Loucy (cell line): ENCODE results near the gene LEF1.

ENCODE experiments used
- H2AFZ ChIP-seq: fragments of 200-600 bp; sonication (generic); 2 replicates; pipeline ENCODE4 v1.6.0; 2016; ENCODE audit warnings: antibody characterized with exemption, mild to moderate bottlenecking, low read length, moderate library complexity
- H3F3A ChIP-seq: fragments of 200-600 bp; 2 replicates; pipeline ENCODE4 v1.6.0; 2016; ENCODE audit warnings: antibody characterized with exemption, low read depth, mild to moderate bottlenecking
- H3K27me3 ChIP-seq: fragments of 200-600 bp; sonication (generic); 2 replicates; pipeline ENCODE4 v1.6.1; 2014; ENCODE audit warnings: low read length, mild to moderate bottlenecking; ENCODE audit not compliant: insufficient read depth, poor library complexity, severe bottlenecking
- H3K36me3 ChIP-seq: fragments of 200-600 bp; sonication (generic); 2 replicates; pipeline ENCODE4 v1.6.1; 2016; ENCODE audit warnings: low read length; ENCODE audit not compliant: insufficient read depth
- H3K4me1 ChIP-seq: fragments of 200-600 bp; sonication (generic); 2 replicates; pipeline ENCODE4 v1.5.1; 2014; ENCODE audit warnings: low read length, mild to moderate bottlenecking; ENCODE audit not compliant: insufficient read depth, poor library complexity, severe bottlenecking
- H3K4me2 ChIP-seq: fragments of 200-600 bp; sonication (generic); 2 replicates; pipeline ENCODE4 v1.6.0; 2014; ENCODE audit warnings: antibody characterized with exemption, low read length, low read depth, mild to moderate bottlenecking; ENCODE audit not compliant: poor library complexity, severe bottlenecking
- H3K4me3 ChIP-seq: fragments of 200-600 bp; sonication (generic); 2 replicates; pipeline ENCODE4 v1.5.1; 2014; ENCODE audit warnings: low read length, mild to moderate bottlenecking, mixed read lengths; ENCODE audit not compliant: poor library complexity, severe bottlenecking
- H3K79me2 ChIP-seq: fragments of 200-600 bp; sonication (generic); 2 replicates; pipeline ENCODE4 v1.6.1; 2014; ENCODE audit warnings: low read length; ENCODE audit not compliant: insufficient read depth
- H3K9ac ChIP-seq: fragments of 200-600 bp; sonication (generic); 2 replicates; pipeline ENCODE4 v1.6.0; 2014; ENCODE audit warnings: mild to moderate bottlenecking, low read depth, low read length, moderate library complexity; ENCODE audit not compliant: poor library complexity, severe bottlenecking
- H3K9me2 ChIP-seq: fragments of 200-600 bp; sonication (generic); replicated peaks from 2 replicates; pipeline ENCODE4 v1.6.1; 2016; ENCODE audit warnings: low read depth, low read length, mixed read lengths
- H3K9me3 ChIP-seq: fragments of 200-600 bp; sonication (generic); 2 replicates; pipeline ENCODE4 v1.6.1; 2014; ENCODE audit warnings: mild to moderate bottlenecking, antibody characterized with exemption, low read length, low read depth; ENCODE audit not compliant: insufficient read depth
- H4K20me1 ChIP-seq: fragments of 200-600 bp; sonication (generic); 2 replicates; pipeline ENCODE4 v1.6.0; 2014; ENCODE audit warnings: antibody characterized with exemption, low read length, mild to moderate bottlenecking; ENCODE audit not compliant: insufficient read depth, poor library complexity, severe bottlenecking
- EZH2phosphoT487 ChIP-seq: fragments of 200-600 bp; IDR thresholded peaks from 2 replicates; pipeline ENCODE4 v1.6.1; 2018; ENCODE audit warnings: antibody characterized with exemption, mild to moderate bottlenecking, moderate library complexity, borderline replicate concordance
- TF ChIP-seq, protein P1 (sequence below): fragments of 200-600 bp; sonication (generic); conservative IDR thresholded peaks from 2 replicates; pipeline ENCODE4 v1.5.1; 2014; ENCODE audit warnings: mild to moderate bottlenecking, antibody characterized with exemption, low read length

The LEF1 gene

DNA sequence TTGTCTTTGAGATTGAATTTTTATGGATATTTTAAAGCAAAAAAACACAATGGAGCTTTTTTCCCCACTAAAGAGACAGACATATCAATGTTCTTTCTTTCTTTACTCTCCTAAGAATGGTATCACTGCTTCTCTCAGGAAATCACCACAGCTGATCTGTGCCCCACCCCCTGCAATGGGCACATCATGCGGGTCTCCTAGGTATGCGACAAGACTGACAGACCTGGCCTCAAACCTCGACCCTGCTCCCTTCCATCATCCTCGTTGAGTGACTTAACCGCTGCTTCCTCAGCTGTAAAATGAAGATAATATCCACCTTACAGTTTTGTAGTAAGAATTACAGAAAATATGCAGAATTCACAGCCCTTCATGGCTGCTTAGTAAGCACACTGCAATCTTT is 58.3 kb downstream of the LEF1 start:
- Histone ChIP-seq H3K9ac (no peak overlapping the region), H3K36me3 (peaks cover 97% of the 10 kb centered on the region), H3K9me3 (no peaks in the 10 kb centered on the region), H4K20me1 (peaks cover 96% of the 10 kb centered on the region), H3K4me3 (no peak overlapping the region), H3K4me1 (peaks cover 34% of the 10 kb centered on the region), H3K9me2 (no peaks in the 10 kb centered on the region), H3K27me3 (no peaks in the 10 kb centered on the region), H3F3A (0 out of 2 replicates have a peak, but pooled peaks cover 6% of the 10 kb centered on the region), H3K79me2 (peaks cover 100% of the 10 kb centered on the region), H2AFZ (no peak overlapping the region), H3K4me2 (no peak overlapping the region)
- TF ChIP-seq, protein P1, sequence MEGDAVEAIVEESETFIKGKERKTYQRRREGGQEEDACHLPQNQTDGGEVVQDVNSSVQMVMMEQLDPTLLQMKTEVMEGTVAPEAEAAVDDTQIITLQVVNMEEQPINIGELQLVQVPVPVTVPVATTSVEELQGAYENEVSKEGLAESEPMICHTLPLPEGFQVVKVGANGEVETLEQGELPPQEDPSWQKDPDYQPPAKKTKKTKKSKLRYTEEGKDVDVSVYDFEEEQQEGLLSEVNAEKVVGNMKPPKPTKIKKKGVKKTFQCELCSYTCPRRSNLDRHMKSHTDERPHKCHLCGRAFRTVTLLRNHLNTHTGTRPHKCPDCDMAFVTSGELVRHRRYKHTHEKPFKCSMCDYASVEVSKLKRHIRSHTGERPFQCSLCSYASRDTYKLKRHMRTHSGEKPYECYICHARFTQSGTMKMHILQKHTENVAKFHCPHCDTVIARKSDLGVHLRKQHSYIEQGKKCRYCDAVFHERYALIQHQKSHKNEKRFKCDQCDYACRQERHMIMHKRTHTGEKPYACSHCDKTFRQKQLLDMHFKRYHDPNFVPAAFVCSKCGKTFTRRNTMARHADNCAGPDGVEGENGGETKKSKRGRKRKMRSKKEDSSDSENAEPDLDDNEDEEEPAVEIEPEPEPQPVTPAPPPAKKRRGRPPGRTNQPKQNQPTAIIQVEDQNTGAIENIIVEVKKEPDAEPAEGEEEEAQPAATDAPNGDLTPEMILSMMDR, result no peak
- TF ChIP-seq EZH2phosphoT487, result no peak

DNA sequence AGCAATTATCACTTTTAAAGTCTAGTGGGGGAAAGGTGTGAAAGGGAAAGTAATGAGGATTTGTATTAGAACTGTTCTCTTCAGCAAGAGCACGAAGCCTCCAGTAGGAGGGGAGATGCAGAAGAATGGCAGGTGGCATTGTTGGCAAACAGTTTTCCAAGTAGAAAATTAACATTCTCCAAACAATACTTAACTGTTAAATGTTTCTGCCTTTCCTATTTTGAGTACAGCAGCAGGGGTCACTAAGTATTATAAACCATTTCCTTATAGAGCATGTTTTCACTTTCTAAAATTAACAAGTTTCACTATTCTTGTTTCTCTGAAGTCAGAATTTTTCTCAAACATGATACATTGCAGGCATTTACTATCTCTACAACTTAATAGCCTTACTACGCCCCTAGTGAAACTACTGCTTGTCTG is 58.7 kb downstream of the LEF1 start:
- Histone ChIP-seq H3K9ac (no peak overlapping the region), H3K4me1 (peaks cover 34% of the 10 kb centered on the region), H3K4me2 (no peak overlapping the region), H3K9me2 (no peaks in the 10 kb centered on the region), H3K27me3 (no peaks in the 10 kb centered on the region), H4K20me1 (peaks cover 92% of the 10 kb centered on the region), H3K36me3 (peaks cover 95% of the 10 kb centered on the region), H3K79me2 (peaks cover 100% of the 10 kb centered on the region), H2AFZ (no peak overlapping the region), H3K9me3 (no peaks in the 10 kb centered on the region), H3F3A (0 out of 2 replicates have a peak, but pooled peaks cover 6% of the 10 kb centered on the region), H3K4me3 (no peak overlapping the region)
- TF ChIP-seq EZH2phosphoT487, result no peak
- TF ChIP-seq, protein P1, result no peak

DNA sequence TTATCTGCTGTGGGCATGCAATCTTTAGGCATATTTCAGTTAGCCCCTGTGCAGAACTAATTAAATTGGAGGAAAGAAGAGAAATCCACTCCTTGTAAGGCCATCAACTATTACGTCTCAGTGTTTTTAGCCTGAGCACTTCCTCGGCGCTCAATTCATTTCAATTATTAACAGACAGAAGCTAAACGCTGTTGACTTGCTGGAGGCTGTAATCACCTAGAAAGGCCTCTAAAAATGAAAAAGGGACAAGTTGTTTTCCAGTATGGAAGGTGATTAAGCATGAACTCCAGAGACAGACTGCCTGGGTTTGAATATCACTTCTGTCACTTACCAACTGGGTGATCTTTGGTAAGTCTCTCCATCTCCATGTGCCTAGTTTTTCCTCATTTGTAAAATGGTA is 59.6 kb downstream of the LEF1 start:
- Histone ChIP-seq H4K20me1 (peaks cover 90% of the 10 kb centered on the region), H2AFZ (no peak overlapping the region), H3F3A (0 out of 2 replicates have a peak, but pooled peaks cover 6% of the 10 kb centered on the region), H3K36me3 (peaks cover 92% of the 10 kb centered on the region), H3K9me2 (no peaks in the 10 kb centered on the region), H3K4me2 (no peak overlapping the region), H3K9me3 (no peaks in the 10 kb centered on the region), H3K4me3 (no peak overlapping the region), H3K27me3 (no peaks in the 10 kb centered on the region), H3K79me2 (peaks cover 99% of the 10 kb centered on the region), H3K4me1 (peaks cover 34% of the 10 kb centered on the region), H3K9ac (no peak overlapping the region)
- TF ChIP-seq, protein P1, result no peak
- TF ChIP-seq EZH2phosphoT487, result no peak
